CD14-positive monocyte (primary cell): ENCODE results near the gene SNX2. TPM values are rescaled to one million over a fixed set of nuclear protein-coding genes. Genes with fewer than 3 reads are reported as not detected.
A peak's percentile ranks its signal among the peaks of the same experiment; 100 is the strongest.

Experiments used
- DNase-seq, 3 donors: peaks; one replicate each; pipeline ENCODE4 v3.0.0-alpha.2; 2011 to 2022
- H2AFZ ChIP-seq: 2 replicates; pipeline ENCODE4 v1.6.0; 2012; ENCODE audit warnings: mild to moderate bottlenecking, low read depth, low read length, inconsistent platforms; ENCODE audit not compliant: insufficient read depth, poor library complexity, severe bottlenecking
- H3K27ac ChIP-seq, 2 donors: 1 replicate in 1 of 2; 2 replicates in 1 of 2; pipeline ENCODE4 v1.5.1; 2012 to 2013; ENCODE audit warnings: low read length in 2 of 2, control low read depth in 1 of 2, inconsistent platforms in 1 of 2, low read depth in 1 of 2, mild to moderate bottlenecking in 1 of 2
- H3K27me3 ChIP-seq, 2 donors: one replicate each; pipeline versions ENCODE4 v1.6.0 to v1.6.1; 2011 to 2013; ENCODE audit warnings: low read length in 2 of 2; ENCODE audit not compliant: control insufficient read depth in 2 of 2, insufficient read depth in 2 of 2
- H3K36me3 ChIP-seq, 2 donors: replicated peaks in 1 of 2; 1 replicate in 1 of 2; 2 replicates in 1 of 2; pipeline versions ENCODE4 v1.5.1 to v1.6.1; 2012 to 2013; ENCODE audit warnings: low read length in 2 of 2, control low read depth in 1 of 2, inconsistent platforms in 1 of 2, mild to moderate bottlenecking in 1 of 2; ENCODE audit not compliant: insufficient read depth in 2 of 2, control insufficient read depth in 1 of 2
- H3K4me1 ChIP-seq, 2 donors: 1 replicate in 1 of 2; 2 replicates in 1 of 2; pipeline versions ENCODE4 v1.5.1 to v1.6.1; 2012 to 2013; ENCODE audit warnings: low read length in 2 of 2, control low read depth in 1 of 2, inconsistent platforms in 1 of 2, mild to moderate bottlenecking in 1 of 2, moderate library complexity in 1 of 2; ENCODE audit not compliant: insufficient read depth in 2 of 2, control insufficient read depth in 1 of 2
- H3K4me2 ChIP-seq: replicated peaks from 2 replicates; pipeline ENCODE3; 2012; ENCODE audit warnings: low read length, moderate library complexity, mild to moderate bottlenecking; ENCODE audit not compliant: poor library complexity, severe bottlenecking; ENCODE audit errors: extremely low read depth
- H3K4me3 ChIP-seq, 3 experiments: fragments of 200-600 bp in 1 of 3; sonication (generic) in 1 of 3; replicated peaks in 1 of 3; 1 replicate in 2 of 3; 2 replicates in 1 of 3; pipeline ENCODE4 v1.5.1; 2011 to 2013; ENCODE audit warnings: low read length in 3 of 3, mild to moderate bottlenecking in 3 of 3, control low read depth in 2 of 3, low read depth in 2 of 3, inconsistent platforms in 1 of 3, moderate library complexity in 1 of 3
- H3K79me2 ChIP-seq: 2 replicates; pipeline ENCODE4 v1.6.0; 2012; ENCODE audit warnings: mild to moderate bottlenecking, control low read depth, inconsistent platforms, low read length, moderate library complexity; ENCODE audit not compliant: insufficient read depth
- H3K9ac ChIP-seq: 2 replicates; pipeline ENCODE4 v1.6.0; 2017; ENCODE audit warnings: low read length, mild to moderate bottlenecking; ENCODE audit not compliant: insufficient read depth, poor library complexity, severe bottlenecking
- H3K9me3 ChIP-seq, 2 donors: replicated peaks in 1 of 2; 1 replicate in 1 of 2; 2 replicates in 1 of 2; pipeline versions ENCODE4 v1.5.1 to v1.6.1; 2012 to 2013; ENCODE audit warnings: low read length in 2 of 2, control low read depth in 1 of 2; ENCODE audit not compliant: control insufficient read depth in 1 of 2, insufficient read depth in 1 of 2
- H4K20me1 ChIP-seq: 2 replicates; pipeline ENCODE4 v1.6.0; 2012; ENCODE audit warnings: mild to moderate bottlenecking, low read length, control low read depth, moderate library complexity; ENCODE audit not compliant: insufficient read depth
- H3K27ac Mint-ChIP-seq, 7 donors: one replicate each; pipeline ENCODE4 v1.8.0; 2020; ENCODE audit warnings: mild to moderate bottlenecking in 7 of 7, mixed read lengths in 7 of 7, moderate library complexity in 6 of 7, inconsistent platforms in 2 of 7
- H3K27me3 Mint-ChIP-seq, 3 donors: one replicate each; pipeline ENCODE4 v1.8.0; 2021 to 2022; ENCODE audit warnings: low read depth in 3 of 3, mild to moderate bottlenecking in 3 of 3, mixed read lengths in 3 of 3, moderate library complexity in 3 of 3, inconsistent platforms in 1 of 3
- H3K36me3 Mint-ChIP-seq, 2 donors: one replicate each; pipeline ENCODE4 v1.8.0; 2020; ENCODE audit warnings: mixed read lengths in 2 of 2, inconsistent platforms in 1 of 2, mild to moderate bottlenecking in 1 of 2
- H3K4me1 Mint-ChIP-seq: one replicate; pipeline ENCODE4 v1.8.0; 2020; ENCODE audit warnings: mild to moderate bottlenecking, mixed read lengths
- H3K4me3 Mint-ChIP-seq, 2 donors: one replicate each; pipeline ENCODE4 v1.8.0; 2020; ENCODE audit warnings: mild to moderate bottlenecking in 2 of 2, mixed read lengths in 2 of 2, moderate library complexity in 1 of 2
- H3K9me3 Mint-ChIP-seq, 7 donors: one replicate each; pipeline ENCODE4 v1.8.0; 2020 to 2022; ENCODE audit warnings: mixed read lengths in 7 of 7, mild to moderate bottlenecking in 6 of 7, moderate library complexity in 6 of 7, inconsistent platforms in 2 of 7
- CTCF ChIP-seq: fragments of 200-600 bp; IDR thresholded peaks from one replicate; pipeline ENCODE4 v1.8.0; 2022; ENCODE audit warnings: antibody characterized with exemption, mild to moderate bottlenecking
- WGBS: methylation state at CpG from one replicate; pipeline ENCODE4 v1.1.5; 2013; ENCODE audit warnings: missing lambda C conversion rate; ENCODE audit not compliant: insufficient coverage; 5-methylcytosine and 5-hydroxymethylcytosine counted together
- intact Hi-C, 2 donors: fragments of 100-400 bp; cut with micrococcal nuclease; formaldehyde crosslinking; loops; one replicate each; pipeline versions ENCODE4 v1.15.0 to v1.15.1; 2023
- polyA plus RNA-seq, 3 donors: library from polyadenylated mRNA; depleted of rRNA in 1 of 3; unstranded in 2 of 3; stranded (reverse) in 1 of 3; fragments of 300-500 nt in 2 of 3; fragments of >200 nt in 1 of 3; fragmentation: Illumina TruSeq in 2 of 3; gene quantifications; 1 replicate in 2 of 3; 2 replicates in 1 of 3; pipeline ENCODE4 v1.2.3, GENCODE V29; 2012 to 2021

Gene SNX2
- polyA plus RNA-seq, 3 donors, result 84.6 to 264 (median 263) TPM

- Mint-ChIP-seq H3K4me1 (peaks cover 31% of the 10 kb centered on the region), H3K36me3 (peaks cover 0 to 3% of the 10 kb centered on the region in 2 donors), H3K9me3 (peaks cover 0 to 5% (median 0%) of the 10 kb centered on the region in 7 donors), H3K27ac (no peak overlapping the region), H3K27me3 (peaks cover 4 to 7% (median 5%) of the 10 kb centered on the region in 3 donors), H3K4me3 (no peak overlapping the region)
- no peaks in the 10 kb centered on the region for H3K36me3 ChIP-seq
- no peak for TF ChIP-seq CTCF
- H3K27me3 ChIP-seq, result no peaks in the 10 kb centered on the region
- H3K4me3 ChIP-seq, result no peak overlapping the region
- no peak overlapping the region for H3K27ac ChIP-seq
- WGBS, result 75% methylated on average over 1 of the region's 1 CpG
- H3K9ac ChIP-seq, result no peak overlapping the region
- H3K79me2 ChIP-seq, result peaks cover 25% of the 10 kb centered on the region
- intact Hi-C loops, result loop anchor here in 1 of 2 donors (10.0 kb wide), 1 partner anchor 68 kb away; no protein-coding TSS in a partner anchor
- H4K20me1 ChIP-seq, result peaks cover 18% of the 10 kb centered on the region
- H3K9me3 ChIP-seq, result no peaks in the 10 kb centered on the region
- no peak overlapping the region for H3K4me2 ChIP-seq
- no peak overlapping the region for H2AFZ ChIP-seq
- DNase-seq, result no peak
- peaks cover 31 to 44% of the 10 kb centered on the region in 2 donors for H3K4me1 ChIP-seq
Observed at GRCh38 chr5:122772446-122772845, 2.4 kb upstream of the SNX2 start.

DNA sequence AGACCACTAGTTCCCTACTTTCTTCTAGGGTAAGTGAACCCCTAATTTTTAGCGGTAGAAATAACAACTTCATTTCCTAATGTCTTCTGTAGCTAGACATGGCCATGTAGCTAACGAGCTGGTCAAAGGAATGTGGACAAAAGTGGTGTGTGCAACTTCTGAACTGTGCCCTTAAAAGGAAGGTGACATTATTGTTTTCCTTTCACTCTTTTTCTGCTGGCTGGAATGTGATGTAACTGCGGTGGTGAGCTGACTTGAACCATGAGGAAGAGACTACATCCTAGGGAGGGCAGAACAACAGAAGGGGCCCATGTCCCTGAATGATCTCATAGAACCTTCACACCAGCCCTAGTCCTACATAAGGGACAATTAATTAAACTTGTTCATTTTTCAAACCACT is 1.3 kb upstream of the SNX2 start:
- peak overlapping the region in 1 of 2 donors; percentile 32 for H3K4me3 Mint-ChIP-seq
- H3K36me3 ChIP-seq, result no peaks in the 10 kb centered on the region
- intact Hi-C loops, result loop anchor here in 1 of 2 donors (10.0 kb wide), 1 partner anchor 69 kb away; no protein-coding TSS in a partner anchor
- peaks cover 29% of the 10 kb centered on the region for H4K20me1 ChIP-seq
- no peaks in the 10 kb centered on the region for H3K9me3 Mint-ChIP-seq
- no peak overlapping the region for H3K4me3 ChIP-seq
- H3K79me2 ChIP-seq, result peaks cover 37% of the 10 kb centered on the region
- no peak overlapping the region for H3K4me2 ChIP-seq
- TF ChIP-seq CTCF, result no peak
- 43% methylated on average over 1 of the region's 3 CpGs for WGBS
- peak overlapping the region in 5 of 7 donors; percentile 12 to 78 (median 47) for H3K27ac Mint-ChIP-seq
- H3K36me3 Mint-ChIP-seq, result peaks cover 0 to 7% of the 10 kb centered on the region in 2 donors
- H3K27ac ChIP-seq, result no peak overlapping the region
- no peak overlapping the region for H3K9ac ChIP-seq
- H2AFZ ChIP-seq, result no peak overlapping the region
- no peaks in the 10 kb centered on the region for H3K27me3 ChIP-seq
- peaks cover 38% of the 10 kb centered on the region for H3K4me1 Mint-ChIP-seq
- peak; percentile 28 to 44 (median 42) for DNase-seq
- H3K4me1 ChIP-seq, result peaks cover 36 to 54% of the 10 kb centered on the region in 2 donors
- H3K9me3 ChIP-seq, result no peaks in the 10 kb centered on the region
- H3K27me3 Mint-ChIP-seq, result peaks cover 1 to 5% (median 3%) of the 10 kb centered on the region in 3 donors
